DND-41 (cell line): ENCODE data around the gene ASPRV1.

Source experiments
- CTCF ChIP-seq: IDR thresholded peaks from 2 replicates; pipeline ENCODE4 v1.5.1; 2012; ENCODE audit warnings: borderline replicate concordance, low read length, moderate library complexity, mild to moderate bottlenecking; ENCODE audit not compliant: poor library complexity, severe bottlenecking; ENCODE audit errors: extremely low read depth
- EZH2 ChIP-seq: IDR thresholded peaks from 3 replicates; pipeline ENCODE4 v1.6.1; 2012; ENCODE audit warnings: borderline replicate concordance, low read depth, mild to moderate bottlenecking, moderate library complexity, low read length, inconsistent platforms; ENCODE audit not compliant: severe bottlenecking

- TF ChIP-seq CTCF (no peak), EZH2 (no peak)
These were observed 16.6 kb upstream of the ASPRV1 start for GRCh38 chr2:69977906-69978482.
